ENCODE results near the gene CCDC89.

The CCDC89 gene

GRCh38 chr11:85718991-85719807 is 33.2 kb upstream of the CCDC89 start:
- H3K27ac ChIP-seq: no peak overlapping the region

GRCh38 chr11:85718126-85718943 is 32.3 kb upstream of the CCDC89 start:
- no peak overlapping the region for H3K27ac ChIP-seq
- TF ChIP-seq CTCF (conservative IDR thresholded peaks at IDR 0.05) (no peak), ZFX (IDR thresholded peaks at IDR 0.05) (no peak)

More at GRCh38 chr11:85718991-85719807, 33.2 kb upstream of the CCDC89 start:
- no peak for TF ChIP-seq CTCF (conservative IDR thresholded peaks at IDR 0.05)
- TF ChIP-seq ZFX (IDR thresholded peaks at IDR 0.05): no peak

DNA sequence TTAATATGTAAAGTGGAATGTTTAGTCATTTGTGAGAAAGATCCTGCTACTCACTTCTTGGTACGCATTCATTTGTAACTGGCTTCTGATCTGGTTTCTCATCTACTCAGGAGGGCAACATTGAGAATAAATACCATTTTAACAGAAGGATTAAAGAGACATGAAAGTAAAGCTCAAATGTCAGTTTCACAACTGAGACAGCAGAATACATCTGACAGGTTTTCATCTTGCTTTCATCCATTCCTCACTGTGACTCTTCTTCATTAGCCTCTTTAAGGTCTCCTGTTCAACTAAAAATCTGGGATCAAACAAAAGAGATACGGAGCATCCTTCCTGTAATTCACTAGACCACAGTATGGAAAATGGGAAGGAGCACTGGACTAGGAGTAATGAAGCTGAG is 31.4 kb upstream of the CCDC89 start:
- H3K27ac ChIP-seq: no peak overlapping the region
- TF ChIP-seq ZFX (IDR thresholded peaks at IDR 0.05): no peak
- no peak for TF ChIP-seq CTCF (conservative IDR thresholded peaks at IDR 0.05)

DNA sequence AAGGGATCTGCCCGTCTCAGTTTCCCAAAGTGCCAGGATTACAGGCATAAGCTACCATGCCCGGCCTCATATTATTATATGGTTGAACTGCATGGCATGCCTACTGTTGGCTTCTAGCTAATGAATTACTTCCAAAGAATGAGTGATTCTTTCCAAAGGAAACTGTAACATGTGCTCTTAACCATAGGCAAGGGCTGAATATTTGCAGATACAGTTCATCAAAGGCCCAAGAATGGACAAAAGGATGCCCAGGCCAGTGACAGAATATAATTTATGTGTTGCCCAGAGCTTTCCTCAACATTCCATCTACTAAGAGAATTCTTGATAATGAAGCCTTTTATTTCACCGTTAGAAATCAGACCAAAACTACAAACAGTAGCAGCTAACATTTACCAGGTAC is 27.0 kb upstream of the CCDC89 start:
- TF ChIP-seq CTCF (conservative IDR thresholded peaks at IDR 0.05): no peak
- no peak for TF ChIP-seq ZFX (IDR thresholded peaks at IDR 0.05)
- no peak overlapping the region for H3K27ac ChIP-seq

DNA sequence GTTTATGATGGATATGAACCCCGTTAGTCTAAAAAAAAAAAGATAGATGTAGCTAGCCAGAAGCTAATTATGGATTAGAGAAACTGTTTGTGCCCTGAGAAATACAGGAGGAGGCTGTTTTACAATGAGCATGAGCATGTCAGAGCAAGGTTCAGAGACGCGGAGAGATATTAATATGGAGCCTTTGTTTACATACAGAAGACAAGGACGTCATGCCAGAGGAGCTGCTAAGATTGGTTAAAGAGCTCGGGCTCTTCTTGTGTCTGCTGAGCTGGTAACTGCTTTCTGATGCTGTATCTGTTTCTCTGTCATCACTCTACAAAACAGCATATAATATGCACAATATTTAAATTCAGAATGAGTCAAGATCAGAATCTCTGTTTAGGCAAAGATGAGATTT is 24.9 kb upstream of the CCDC89 start:
- H3K27ac ChIP-seq: no peak overlapping the region
- TF ChIP-seq CTCF (conservative IDR thresholded peaks at IDR 0.05) (no peak), ZFX (IDR thresholded peaks at IDR 0.05) (no peak)

DNA sequence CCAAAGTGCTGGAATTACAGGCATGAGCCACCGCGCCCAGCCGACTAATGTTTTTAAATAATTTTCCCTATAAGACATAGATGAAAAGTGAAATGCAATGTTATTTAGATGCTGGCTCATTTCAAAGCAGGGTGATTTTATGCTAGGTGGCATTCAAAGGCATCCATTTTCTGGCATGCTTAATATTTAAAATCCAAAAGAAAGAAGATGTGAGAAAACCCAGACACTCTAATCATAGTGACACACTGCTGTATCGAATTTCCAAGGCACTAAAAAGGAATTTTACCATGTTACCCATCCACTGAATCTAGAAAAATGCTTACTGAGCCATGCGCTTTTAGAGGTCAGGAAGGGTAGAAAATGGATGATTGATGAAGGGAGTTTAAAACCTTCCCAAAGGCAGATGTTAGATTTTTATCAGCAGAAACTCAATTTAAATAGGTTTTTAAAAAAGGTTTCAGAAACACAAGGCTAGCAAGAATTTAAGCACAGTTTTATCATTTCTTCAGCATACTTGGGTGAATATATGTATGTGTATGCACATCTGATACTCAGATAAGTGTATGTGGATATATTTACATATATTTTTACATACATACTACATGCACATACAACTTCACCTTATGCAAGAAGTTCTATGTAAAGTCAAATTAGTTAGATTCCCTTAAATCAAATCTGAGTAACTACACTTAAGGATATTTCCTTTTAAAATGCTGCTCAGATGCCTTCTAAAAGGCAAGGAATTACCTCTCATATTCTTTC is 24.1 kb upstream of the CCDC89 start:
- no peak overlapping the region for H3K27ac ChIP-seq
- TF ChIP-seq ZFX (IDR thresholded peaks at IDR 0.05) (no peak), CTCF (conservative IDR thresholded peaks at IDR 0.05) (no peak)

Data from C4-2B (cell line).